Measurements from ENCODE around the gene GSTM1. TPM values are rescaled to one million over a fixed set of nuclear protein-coding genes. Genes with fewer than 3 reads are reported as not detected.

The GSTM1 gene
- 7.0 TPM in 1 of 2 replicates, not detected in the other for total RNA-seq

DNA sequence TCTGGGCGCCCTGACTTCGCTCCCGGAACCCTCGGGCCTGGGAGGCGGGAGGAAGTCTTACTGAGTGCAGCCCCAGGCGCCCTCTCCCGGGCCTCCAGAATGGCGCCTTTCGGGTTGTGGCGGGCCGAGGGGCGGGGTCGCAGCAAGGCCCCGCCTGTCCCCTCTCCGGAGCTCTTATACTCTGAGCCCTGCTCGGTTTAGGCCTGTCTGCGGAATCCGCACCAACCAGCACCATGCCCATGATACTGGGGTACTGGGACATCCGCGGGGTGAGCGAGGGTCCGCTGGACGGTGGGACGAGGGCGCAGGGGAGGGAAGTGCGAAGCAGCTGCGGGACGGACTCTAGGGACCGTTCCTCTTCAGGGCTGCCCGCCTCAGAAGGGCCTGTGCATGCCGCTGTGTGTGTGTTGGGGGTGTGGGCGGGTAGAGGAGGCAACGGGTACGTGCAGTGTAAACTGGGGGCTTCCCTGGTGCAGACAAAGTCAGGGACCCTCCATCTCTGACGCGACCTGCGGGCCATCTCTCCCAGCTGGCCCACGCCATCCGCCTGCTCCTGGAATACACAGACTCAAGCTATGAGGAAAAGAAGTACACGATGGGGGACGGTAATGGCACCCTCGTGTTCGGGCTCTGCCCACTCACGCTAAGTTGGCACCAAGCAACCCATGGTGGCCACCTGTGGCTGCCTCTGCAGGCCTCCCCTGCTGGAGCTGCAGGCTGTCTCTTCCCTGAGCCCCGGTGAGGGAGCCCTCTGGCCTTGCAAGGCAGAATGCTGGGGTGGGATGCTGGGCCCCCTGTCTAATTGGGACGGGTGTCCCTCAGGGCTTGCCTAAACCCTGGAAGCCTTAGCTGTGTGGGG, at the start of gene GSTM1:
GSTM1 (plus strand) TSS at position 177 of the 859 bp plus-strand sequence; CDS start at position 234, 57 bp downstream.

DNA sequence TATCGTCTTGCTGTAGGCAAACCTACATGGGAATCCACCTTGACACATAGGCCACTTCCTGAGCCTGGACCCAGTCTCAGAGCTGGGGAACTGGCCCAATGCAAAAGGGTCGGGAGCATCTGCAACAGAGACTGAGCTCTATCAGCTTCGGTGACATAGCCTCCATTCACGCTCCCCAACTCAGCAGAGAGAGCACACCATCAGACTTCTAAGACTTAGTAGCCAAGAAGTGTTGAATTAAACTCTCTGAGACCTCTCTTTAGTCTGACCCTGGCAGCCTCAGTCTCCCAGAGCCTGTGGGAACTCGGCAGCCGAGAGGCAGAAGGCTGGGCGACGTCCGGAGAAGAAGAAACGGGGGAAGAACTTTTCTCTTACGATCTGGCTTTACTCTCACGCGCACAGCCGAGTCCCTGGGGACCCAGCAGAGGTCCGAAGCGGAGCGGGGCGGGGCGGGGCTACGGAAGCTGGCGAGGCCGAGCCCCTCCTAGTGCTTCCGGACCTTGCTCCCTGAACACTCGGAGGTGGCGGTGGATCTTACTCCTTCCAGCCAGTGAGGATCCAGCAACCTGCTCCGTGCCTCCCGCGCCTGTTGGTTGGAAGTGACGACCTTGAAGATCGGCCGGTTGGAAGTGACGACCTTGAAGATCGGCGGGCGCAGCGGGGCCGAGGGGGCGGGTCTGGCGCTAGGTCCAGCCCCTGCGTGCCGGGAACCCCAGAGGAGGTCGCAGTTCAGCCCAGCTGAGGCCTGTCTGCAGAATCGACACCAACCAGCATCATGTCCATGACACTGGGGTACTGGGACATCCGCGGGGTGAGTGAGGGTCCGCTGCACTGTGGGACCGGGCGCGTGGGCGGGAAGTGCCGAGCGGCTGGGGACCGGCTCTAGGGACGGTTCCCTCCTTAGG, 31.8 kb upstream of the GSTM1 start, which contains the start of gene GSTM4:
GSTM4 (plus strand) TSS at position 485 of the 905 bp plus-strand sequence; CDS start at position 776, 291 bp downstream.

DNA sequence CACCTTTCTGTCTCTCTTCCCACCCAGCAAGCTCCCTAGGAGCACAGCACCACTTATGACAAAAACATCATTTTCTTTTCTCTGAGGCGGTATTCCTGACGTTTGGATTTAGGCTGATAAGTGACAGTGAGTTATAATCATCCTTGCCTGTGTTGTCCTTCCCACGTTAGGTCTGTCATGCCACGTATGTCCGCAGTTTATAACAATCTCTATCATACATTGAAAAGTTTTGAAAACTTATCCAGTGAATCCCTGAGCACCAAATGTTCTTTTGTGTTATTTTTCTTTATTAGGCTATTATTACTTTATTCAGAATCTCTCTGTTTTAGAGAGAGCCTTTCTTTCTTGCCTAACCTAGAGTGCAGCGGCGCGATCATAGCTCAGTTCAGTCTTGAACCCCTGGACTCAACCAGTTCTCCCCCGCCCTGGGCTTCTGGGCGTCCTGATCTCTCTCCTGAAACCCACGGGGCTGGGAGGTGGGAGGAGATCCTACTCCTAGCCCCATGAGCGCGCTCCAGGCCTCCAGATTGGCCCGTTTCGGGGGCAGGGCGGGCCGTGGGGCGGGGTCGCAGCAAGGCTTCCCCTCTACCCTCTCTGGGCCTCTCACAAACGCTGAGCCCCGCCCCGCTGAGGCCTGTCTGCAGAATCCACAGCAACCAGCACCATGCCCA, 20.0 kb upstream of the GSTM1 start, which contains the start of gene GSTM2:
GSTM2 (plus strand) TSS at position 606 of the 671 bp plus-strand sequence; CDS start at position 665, 59 bp downstream.

GRCh38 chr1:109711593-109712320, 24.1 kb downstream of the GSTM1 start, which contains the start of gene GSTM5:
Gene GSTM5 (plus strand): TSS chr1:109712251. CDS start chr1:109712313, 62 bp downstream.

DNA sequence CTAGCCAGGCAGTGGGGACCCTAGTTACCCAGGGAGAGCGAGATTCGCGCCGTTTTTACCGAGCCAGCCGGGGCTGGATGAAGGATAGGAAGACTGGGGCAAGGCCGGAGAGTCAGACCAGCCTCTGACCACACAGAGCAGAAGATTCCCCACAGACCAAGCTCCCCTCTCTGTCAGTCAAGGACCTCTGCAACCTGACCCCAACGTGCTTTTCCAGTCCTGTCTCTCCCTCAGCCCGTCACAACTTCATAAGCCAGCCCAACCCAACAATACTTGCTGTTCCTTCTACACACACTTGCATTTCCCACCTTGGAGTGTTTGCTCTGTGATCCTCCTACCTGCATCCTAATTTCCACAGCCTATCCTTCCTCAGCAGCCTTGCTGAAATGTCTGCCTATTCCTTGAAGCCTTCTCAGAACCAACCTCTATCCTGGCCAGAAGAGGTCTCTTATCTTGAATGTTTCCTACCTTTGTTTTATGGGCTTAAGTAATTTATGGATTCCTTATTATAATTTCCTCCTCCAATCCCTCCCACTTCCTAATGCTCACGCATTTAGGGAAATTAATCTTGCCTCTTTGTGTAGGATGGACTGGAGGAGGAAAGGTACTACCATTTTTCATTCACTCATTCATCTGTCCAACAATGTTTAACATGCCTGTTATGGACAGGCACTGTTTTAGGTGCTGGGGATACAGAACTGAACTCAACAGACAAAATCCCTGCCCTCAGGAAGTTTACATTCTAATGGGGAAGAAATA, 53.2 kb downstream of the GSTM1 start, which contains the start of gene GSTM3:
GSTM3 (minus strand) TSS at position 424 of the 759 bp plus-strand sequence. CDS start 751 bp downstream, outside the sequence.

Other genes starting within 250 kb of the GSTM1 start
- 0.19 and 0.56 TPM in 2 replicates for gene SYPL2, start 221.3 kb upstream of the GSTM1 start, total RNA-seq
- gene ATXN7L2, start 203.9 kb upstream of the GSTM1 start, total RNA-seq, result 2.1 and 2.5 TPM in 2 replicates
- gene CYB561D1, start 193.7 kb upstream of the GSTM1 start, total RNA-seq, result 5.8 and 6.2 TPM in 2 replicates
- 0.58 and 1.7 TPM in 2 replicates for gene AMIGO1, start 178.1 kb upstream of the GSTM1 start, total RNA-seq
- under 0.01 TPM in 1 of 2 replicates, not detected in the other for gene GPR61, start 147.9 kb upstream of the GSTM1 start, total RNA-seq
- gene GNAI3, start 139.2 kb upstream of the GSTM1 start, total RNA-seq, result 15.2 and 19.9 TPM in 2 replicates
- under 0.01 TPM in 2 replicates for gene GNAT2, start 68.2 kb upstream of the GSTM1 start, total RNA-seq
- 84.5 and 98.4 TPM in 2 replicates for gene AMPD2, start 68.0 kb upstream of the GSTM1 start, total RNA-seq
- gene GSTM4, start 31.7 kb upstream of the GSTM1 start, total RNA-seq, result 3.5 and 7.9 TPM in 2 replicates
- 5.4 and 17.5 TPM in 2 replicates for gene GSTM2, start 19.8 kb upstream of the GSTM1 start, total RNA-seq
- 0.19 and 3.9 TPM in 2 replicates for gene GSTM5, start 24.4 kb downstream of the GSTM1 start, total RNA-seq
- gene GSTM3, start 53.2 kb downstream of the GSTM1 start, total RNA-seq, result 35.7 and 87.9 TPM in 2 replicates
- not detected in 2 replicates for gene EPS8L3, start 76.1 kb downstream of the GSTM1 start, total RNA-seq
- 15.0 and 39.7 TPM in 2 replicates for gene CSF1, start 223.0 kb downstream of the GSTM1 start, total RNA-seq